H1 (cell line): ENCODE results near the gene OPHN1.

Experiments
- CBX8 ChIP-seq: fragments of 300-800, 300-1000 bp; sonication (generic); IDR thresholded peaks from 2 replicates; pipeline ENCODE4 v1.7.1; 2016; ENCODE audit warnings: low read depth, low read length, borderline replicate concordance
- CHD2 ChIP-seq: IDR thresholded peaks from 2 replicates; pipeline ENCODE4 v1.6.1; 2012; ENCODE audit warnings: low read length, improper control_type of control experiment
- EP300 ChIP-seq, 2 experiments: IDR thresholded peaks; 1 replicate in 1 of 2; 2 replicates in 1 of 2; pipeline ENCODE4 v1.6.1; 2011 to 2012; ENCODE audit warnings: low read depth in 2 of 2, low read length in 2 of 2, mild to moderate bottlenecking in 2 of 2, borderline replicate concordance in 1 of 2, inconsistent platforms in 1 of 2, moderate library complexity in 1 of 2
- POLR2A ChIP-seq, 2 experiments: IDR thresholded peaks; 1 replicate in 1 of 2; 2 replicates in 1 of 2; pipeline ENCODE4 v1.6.1; 2011; ENCODE audit warnings: low read depth in 2 of 2, low read length in 2 of 2, mild to moderate bottlenecking in 2 of 2; ENCODE audit errors: control extremely low read depth in 1 of 2
- RAD21 ChIP-seq, 2 experiments: IDR thresholded peaks in 1 of 2; conservative IDR thresholded peaks in 1 of 2; 2 replicates each; pipeline ENCODE4 v1.6.1; 2011; ENCODE audit warnings: low read depth in 2 of 2, low read length in 2 of 2, improper control_type of control experiment in 1 of 2, inconsistent platforms in 1 of 2, mild to moderate bottlenecking in 1 of 2, moderate library complexity in 1 of 2
- ZNF274 ChIP-seq: IDR thresholded peaks from 2 replicates; pipeline ENCODE4 v1.7.0; 2012; ENCODE audit warnings: low read length, borderline replicate concordance; ENCODE audit errors: extremely low read depth
- TF ChIP-seq, protein P1 (sequence below), 3 experiments: IDR thresholded peaks; 1 replicate in 2 of 3; 2 replicates in 1 of 3; pipeline versions ENCODE4 v1.5.1 to v1.6.1; 2011; ENCODE audit warnings: low read length in 3 of 3, mild to moderate bottlenecking in 3 of 3, inconsistent platforms in 2 of 3, low read depth in 1 of 3, moderate library complexity in 1 of 3; ENCODE audit not compliant: insufficient read depth in 1 of 3; ENCODE audit errors: control extremely low read depth in 1 of 3

DNA sequence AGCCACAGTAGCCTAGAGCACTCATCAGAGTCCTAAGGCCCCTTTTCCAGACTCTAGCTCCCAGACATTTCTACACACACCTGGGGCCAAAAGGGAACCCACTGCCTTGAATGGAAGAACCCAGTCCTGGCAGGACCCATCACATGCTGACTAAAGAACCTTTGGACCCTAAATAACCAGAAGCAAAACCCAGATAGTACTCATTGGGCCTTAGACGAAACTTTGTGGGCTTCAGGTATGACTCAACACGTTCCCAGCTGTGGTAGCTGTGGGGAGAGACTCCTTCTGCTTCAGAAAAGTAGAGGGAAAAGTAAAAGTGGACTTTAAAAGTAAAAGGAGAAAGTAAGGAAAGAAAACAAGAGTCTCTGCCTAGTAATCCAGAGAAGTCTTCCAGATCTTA lies 311.5 kb downstream of the OPHN1 start:
- TF ChIP-seq ZNF274 = no peak
- TF ChIP-seq, protein P1, sequence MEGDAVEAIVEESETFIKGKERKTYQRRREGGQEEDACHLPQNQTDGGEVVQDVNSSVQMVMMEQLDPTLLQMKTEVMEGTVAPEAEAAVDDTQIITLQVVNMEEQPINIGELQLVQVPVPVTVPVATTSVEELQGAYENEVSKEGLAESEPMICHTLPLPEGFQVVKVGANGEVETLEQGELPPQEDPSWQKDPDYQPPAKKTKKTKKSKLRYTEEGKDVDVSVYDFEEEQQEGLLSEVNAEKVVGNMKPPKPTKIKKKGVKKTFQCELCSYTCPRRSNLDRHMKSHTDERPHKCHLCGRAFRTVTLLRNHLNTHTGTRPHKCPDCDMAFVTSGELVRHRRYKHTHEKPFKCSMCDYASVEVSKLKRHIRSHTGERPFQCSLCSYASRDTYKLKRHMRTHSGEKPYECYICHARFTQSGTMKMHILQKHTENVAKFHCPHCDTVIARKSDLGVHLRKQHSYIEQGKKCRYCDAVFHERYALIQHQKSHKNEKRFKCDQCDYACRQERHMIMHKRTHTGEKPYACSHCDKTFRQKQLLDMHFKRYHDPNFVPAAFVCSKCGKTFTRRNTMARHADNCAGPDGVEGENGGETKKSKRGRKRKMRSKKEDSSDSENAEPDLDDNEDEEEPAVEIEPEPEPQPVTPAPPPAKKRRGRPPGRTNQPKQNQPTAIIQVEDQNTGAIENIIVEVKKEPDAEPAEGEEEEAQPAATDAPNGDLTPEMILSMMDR (IDR thresholded peaks at IDR 0.05; ENCODE audit: control extremely low read depth in 1 of 3, insufficient read depth in 1 of 3, low read depth in 1 of 3, low read length in 3 of 3) = no peak
- no peak for TF ChIP-seq POLR2A (IDR thresholded peaks at IDR 0.05; ENCODE audit: control extremely low read depth in 1 of 2, low read depth in 2 of 2, low read length in 2 of 2)
- no peak for TF ChIP-seq CBX8
- TF ChIP-seq CHD2 = no peak
- TF ChIP-seq EP300 (IDR thresholded peaks at IDR 0.05; ENCODE audit: borderline replicate concordance in 1 of 2, low read depth in 2 of 2, low read length in 2 of 2) = no peak
- TF ChIP-seq RAD21 (IDR thresholded peaks at IDR 0.05 in 1 of 2, conservative IDR thresholded peaks at IDR 0.05 in 1 of 2; ENCODE audit: low read depth in 2 of 2, low read length in 2 of 2) = no peak
